Pons (tissue), 1 donor: ENCODE measurements around the gene ZNF479.
"Not testable (repeated sequence)": the region's sequence is repeated elsewhere in the genome, so short reads cannot be mapped to it uniquely, and the experiment has no call there.

Source experiments
- DNase-seq: peaks from one replicate; pipeline ENCODE4 v3.0.0-alpha.2; 2016; ENCODE audit warnings: low spot score

The ZNF479 gene

DNA sequence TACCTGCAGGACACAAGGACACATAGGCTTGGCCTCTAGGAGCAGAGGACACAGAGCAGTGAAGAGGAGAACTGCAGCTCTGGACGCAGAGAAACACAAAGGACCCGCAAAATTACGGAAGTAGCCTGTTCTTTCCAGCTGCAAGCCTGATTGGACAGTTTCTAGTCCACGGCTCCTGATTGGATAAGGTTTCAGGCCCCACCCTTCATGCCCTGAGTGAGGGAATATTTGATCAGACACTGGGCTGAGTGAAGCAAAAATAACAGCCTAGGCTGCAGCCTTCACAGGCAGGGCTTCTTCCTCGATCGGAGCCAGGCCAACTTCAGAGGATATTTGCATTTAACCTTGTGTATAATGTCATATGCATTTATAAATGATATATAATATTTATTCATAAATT, at the start of gene ZNF479:
TSS of gene ZNF479 (minus strand) at position 101 of the 400 bp plus-strand sequence. CDS start 112 bp downstream, outside the sequence.
- not testable (repeated sequence) for DNase-seq

DNA sequence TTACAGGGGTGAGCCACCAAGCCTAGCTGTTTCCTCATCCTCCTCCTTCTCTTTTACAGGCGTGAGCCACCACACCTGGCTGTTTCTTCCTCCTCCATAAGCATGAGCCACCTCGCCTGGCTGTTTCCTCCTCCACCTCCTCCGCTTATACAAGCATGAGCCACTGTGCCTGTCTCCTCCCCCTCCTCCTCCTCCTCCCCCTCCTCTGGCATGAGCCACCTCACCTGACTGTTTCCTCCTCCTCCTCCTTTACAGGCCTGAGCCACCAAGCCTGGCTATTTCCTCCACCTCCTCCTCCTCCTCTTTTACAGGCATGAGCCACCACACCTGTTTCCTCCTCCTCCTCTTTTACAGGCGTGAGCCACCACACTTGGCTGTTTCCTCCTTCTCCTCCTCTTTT, 49.8 kb upstream of the ZNF479 start:
- no peak for DNase-seq

DNA sequence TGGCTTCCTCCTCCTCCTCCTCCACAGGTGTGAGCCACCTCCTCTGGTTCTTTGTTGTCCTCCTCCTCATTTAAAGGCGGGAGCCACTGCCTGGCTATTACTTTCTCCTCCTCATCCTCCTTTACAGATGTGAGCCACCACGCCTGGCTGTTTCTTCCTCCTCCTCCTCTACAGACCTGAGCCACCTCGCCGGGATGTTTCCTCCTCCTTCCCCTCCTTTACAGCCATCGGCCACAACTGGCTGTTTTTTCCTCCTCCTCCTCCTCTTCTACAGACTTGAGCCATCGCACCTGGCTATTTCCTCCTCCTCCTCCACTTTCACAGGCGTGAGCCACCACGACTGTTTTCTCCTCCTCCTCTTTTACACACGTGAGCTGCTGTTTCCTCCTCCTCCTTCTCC, 49.0 kb upstream of the ZNF479 start:
- no peak for DNase-seq

DNA sequence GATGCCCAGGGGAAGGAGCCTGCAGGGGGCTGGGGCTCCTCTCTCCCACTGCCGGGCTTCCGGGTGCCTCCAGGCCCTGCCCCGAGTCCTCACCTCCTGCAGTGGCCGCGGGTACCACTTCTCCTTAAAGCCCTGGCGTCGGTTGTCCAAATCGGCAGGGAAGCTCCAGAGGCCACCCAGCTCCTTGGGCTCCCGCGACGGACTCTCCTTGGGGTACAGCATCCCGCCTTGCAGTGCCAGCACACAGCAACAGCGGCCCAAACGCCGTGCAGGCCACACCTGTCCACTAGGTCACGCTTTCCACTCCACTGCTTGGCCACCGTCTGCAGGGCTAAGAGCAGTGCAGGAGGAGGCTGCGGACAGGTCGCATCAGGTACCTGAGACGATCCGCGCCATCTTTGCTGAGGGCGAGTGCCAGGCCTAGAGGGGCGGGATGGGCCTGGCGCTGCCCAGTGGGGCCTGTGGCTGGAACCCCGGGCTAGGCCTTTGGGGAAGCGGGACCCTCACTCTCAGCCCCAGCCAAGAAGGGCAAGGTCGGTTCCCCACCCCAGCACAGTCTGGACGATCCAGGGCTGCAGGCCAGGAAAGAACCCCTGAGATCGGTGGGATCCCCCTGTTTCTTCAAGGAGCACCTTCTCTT, 47.7 kb upstream of the ZNF479 start:
- no peak for DNase-seq

DNA sequence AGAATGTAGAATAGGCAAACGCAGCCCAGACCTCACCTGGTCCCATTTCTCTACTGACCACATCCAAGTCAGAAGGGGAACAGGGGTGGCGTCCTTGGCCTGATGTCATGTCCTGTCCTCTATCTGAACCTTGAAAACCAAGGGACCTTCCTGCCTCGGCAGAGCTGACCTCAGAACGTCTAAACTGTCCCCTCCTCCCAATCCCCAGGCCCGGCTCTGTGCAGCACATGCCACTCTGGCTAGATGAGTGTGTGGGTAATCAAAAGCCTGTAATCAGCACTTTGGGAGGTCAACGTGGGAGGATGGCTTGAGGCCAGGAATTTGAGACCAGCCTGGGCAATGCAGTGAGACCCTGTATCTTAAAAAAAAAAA, 46.5 kb upstream of the ZNF479 start:
- no peak for DNase-seq

DNA sequence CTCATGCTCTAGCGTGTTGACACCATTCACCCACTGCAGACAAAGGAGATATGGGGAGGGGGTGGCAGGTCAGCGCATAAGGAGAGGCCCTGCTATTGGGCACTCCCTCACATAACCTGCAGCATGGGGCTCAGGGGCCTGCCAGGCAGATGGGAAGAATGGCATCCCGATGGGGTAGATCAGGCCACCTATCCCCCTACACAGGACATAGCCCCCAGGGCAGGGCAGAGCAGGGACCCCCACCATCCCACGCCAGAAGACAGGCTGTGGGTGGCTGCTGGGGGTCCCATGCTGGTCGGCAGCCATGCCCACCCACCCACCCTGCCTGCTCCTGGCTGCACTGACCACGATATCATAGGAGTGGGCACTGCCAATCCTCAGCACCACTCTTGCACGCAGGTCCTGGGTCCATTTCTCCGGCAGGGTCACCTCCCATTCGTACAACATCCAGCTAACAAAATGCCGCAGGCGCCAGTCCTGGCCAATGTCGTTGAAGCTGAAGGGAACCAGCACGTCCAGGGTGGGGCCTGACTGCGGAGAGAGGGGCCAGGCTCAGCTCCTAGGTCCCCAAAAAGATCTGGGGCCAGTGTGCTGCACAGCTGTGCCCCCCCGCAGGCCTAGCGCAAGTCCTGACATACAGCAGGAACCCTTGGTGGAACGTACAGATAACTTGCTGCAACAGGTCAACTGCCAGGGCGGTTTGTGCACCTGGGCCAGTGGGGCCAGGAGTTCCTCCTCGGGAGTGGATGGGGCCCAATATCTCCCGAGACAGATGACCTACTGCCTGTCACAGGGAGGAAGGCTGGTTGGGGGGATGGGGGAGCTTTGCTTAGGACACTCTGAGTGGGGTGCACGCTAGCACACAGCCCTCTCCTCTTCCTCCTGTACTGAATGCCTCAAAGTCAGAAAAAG, 45.9 kb upstream of the ZNF479 start:
- no peak for DNase-seq

DNA sequence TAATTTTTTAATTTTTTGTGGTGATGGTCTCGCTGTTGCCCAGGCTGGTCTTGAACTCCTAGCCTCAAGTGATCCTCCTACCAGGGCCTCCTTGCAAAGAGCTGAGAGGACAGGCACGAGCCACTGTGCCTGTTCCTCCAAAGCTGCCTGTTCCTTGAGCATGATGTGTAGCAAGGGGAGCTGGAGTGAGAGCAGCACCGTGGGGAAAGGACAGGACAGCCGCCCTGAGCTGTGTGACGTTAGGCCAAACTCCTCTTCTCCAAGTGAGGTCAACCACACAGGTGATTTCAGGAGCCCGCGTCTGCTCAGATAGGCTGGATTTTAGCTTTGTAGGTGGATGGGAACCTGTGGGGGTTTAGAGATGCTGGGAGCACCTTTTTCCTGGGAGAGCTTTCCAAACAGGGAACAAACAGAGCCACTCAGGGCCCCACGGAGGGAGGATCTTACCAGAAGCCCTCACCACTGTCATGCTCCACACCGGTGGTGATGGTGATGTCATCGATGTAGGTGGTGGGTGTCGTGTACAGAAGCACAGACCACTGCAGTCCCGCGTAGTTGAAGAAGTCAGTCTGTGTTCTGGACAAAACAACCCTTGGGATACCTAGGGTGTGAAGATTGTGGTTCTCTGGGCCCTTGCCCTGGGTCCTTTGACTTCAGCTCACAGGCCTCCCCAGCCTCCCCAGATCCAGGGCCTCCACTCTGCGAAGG, 44.8 kb upstream of the ZNF479 start:
- DNase-seq: no peak

DNA sequence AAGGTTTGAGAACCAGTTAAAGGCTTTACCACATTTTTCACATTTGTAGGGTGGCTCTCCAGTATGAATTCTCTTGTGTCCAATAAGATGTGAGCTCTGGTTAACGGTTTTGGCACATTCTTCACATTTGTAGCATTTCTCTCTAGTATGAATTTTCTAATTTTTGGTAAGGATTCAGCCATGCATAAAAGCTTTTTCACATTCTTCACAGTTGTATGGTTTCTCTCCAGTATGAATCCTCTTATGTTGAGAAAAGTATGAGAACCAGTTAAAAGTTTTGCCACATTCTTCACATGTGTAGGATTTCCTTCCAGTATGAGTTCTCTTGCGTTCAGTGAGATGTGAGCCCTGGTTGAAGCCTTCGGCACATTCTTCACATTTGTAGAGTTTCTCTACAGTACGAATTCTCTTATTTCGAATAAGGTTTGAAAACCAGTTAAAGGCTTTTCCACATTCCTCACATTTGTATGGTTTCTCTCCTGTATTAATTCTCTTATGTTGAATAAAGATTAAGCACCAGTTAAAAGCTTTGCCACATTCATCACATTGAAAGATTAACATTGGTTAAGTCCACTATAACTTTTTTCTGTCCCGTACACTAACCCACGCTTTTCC, 33.2 kb upstream of the ZNF479 start:
- no peak for DNase-seq

DNA sequence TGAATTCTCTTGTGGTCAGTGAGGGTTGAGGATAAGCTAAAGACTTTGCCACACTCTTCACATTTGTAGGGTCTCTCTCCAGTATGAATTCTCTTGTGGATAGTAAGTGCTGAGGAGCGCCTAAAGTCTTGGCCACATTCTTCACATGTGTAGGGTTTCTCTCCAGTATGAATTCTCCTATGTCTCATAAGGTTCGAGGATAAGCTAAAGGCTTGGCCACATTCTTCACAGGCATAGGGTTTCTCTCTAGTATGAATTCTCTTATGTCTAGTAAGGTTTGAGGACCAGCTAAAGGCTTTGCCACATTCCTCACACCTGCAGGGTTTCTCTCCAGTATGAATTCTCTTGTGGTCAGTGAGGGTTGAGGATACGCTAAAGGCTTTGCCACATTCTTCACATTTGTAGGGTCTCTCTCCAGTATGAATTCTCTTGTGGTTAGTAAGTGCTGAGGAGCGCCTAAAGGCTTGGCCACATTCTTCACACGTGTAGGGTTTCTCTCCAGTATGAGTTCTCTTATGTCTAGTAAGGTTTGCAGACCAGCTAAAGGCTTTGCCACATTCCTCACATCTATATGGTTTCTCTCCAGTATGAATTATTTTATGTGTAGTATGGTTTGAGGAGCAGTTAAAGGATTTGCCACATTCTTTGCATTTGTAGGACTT, 12.0 kb downstream of the ZNF479 start:
- not testable (repeated sequence) for DNase-seq
